Measurements from ENCODE around the gene PKM.

The PKM gene

DNA sequence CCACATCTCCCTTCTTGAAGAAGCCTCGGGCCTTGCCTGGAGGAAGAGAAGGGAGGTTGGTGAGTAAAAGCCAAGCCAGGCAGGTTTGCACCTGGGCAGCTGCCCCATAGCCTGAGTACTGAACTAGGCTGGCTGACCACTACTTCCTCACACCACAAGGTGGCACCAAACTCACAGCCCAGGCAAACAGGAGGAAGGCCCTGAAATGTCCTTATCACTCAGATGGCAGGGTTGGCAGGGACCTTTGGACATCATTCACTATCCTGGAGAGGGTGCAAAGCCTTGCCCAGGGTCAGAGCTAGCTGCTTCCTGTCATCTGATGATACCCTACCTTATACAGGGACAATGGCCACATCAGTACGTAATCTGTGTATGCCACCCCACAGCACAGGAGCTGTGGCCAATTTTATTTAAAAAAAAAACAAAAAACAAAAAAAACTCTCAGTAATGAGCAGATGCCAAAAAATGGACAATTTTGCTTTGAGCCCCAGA, 31.2 kb downstream of the PKM start:
- DNase-seq = peak; percentile 4

DNA sequence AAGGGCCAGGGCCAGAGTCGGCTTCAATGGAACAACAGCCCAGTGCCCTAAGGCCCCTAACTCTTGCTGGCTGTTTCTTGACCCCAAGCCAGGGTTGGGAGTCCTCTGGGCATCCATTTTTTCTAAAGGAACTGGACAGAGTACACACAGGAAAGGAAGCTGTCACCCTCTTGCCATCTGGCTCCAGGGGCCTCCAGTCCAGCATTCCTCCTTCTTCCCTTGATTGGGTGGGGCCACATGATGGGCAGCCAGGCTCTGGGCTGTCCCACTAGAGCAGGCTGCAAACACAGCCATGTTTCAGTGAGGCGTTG, 31.8 kb downstream of the PKM start:
- no peak for DNase-seq

DNA sequence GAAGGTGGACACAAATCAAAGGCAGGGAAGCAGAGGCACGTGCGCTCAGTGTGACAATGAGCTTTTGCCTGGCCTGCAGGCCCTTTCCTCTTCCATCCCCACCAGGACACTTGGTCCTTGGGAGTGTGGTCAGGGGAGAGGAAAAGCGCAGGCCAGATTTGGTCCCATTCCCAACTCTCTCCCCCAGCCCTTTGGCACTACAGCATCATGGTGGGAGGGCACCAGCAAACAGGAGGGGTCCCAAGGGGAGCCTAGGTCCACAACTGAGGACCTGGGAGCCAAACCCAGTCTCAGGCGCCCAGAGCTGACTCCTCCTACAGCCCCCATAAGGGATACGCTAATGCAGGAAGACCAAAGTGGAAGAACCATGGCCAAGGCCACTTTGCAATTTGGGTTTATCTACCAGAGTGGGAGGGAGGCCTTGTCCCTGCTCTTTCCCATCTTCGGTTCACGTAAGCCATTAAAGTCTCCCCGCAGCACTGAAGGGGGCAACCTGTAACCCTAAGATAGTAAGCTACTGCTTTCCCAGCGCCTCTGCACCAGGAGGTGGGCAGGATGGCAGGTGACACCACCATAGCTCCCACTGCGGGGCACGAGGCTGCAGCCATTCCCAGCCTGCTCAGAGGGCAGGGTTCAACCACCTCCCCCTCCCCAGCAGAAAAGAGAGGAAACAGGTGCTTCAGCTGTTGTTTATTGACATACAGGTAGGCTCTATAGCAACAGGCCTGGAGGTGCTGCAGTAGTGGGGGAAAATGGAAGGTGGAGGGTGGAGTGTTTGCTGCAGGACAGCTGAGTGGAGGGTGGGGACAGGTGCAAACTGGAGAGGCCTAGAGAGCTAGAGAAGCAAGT, 32.4 kb downstream of the PKM start:
- DNase-seq = no peak

DNA sequence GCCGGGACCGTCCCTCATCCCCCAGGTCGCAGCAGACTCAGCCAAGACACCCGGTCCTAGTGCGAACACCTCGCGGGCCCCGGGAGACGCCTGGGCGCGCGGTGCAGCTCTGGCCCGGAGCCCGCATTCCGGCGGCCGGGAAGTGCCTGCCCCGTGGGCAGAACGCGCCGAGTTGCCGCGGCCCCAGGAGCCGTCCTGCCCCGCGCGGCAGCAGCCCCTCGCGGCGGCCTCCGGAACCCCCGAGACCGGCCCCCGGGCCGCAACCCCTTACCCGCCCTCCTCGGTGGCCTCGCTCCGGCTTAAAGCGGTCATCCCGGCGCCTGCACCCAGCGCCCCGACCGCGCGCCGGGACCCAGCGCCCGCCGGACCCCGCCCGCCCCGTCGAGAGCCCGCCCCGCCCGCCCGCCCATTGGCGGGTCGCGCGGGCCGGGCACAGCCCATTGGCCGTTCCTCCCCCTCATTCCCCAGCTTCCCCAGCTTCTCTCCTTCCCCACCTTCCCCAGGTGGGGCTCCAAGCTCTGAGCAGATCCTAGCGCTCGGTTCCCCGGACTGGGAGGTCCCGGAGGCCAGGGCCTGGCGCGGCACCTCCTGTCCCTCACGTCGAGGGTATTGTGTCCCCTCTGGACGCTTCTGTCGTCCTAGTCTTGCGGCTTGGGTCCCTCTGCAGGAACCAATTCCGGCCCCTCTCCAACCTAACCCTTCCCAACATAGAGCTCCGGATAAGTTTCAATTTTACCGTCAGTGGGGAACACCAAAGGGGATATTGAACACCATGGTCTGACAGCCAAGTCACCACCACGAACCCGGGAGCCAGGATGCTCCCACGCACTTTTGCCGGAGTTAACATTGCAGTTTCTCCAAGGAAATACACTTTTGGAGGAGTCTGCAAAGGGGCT, 33.3 kb downstream of the PKM start, which contains the start of gene GRAMD2A:
GRAMD2A (minus strand) TSS at position 328 of the 896 bp plus-strand sequence.
- DNase-seq = no peak

GRCh38 chr15:72197041-72197459, 33.9 kb downstream of the PKM start:
- no peak for DNase-seq

- no peak for DNase-seq
These were observed 34.5 kb downstream of the PKM start for GRCh38 chr15:72196409-72197040.

DNA sequence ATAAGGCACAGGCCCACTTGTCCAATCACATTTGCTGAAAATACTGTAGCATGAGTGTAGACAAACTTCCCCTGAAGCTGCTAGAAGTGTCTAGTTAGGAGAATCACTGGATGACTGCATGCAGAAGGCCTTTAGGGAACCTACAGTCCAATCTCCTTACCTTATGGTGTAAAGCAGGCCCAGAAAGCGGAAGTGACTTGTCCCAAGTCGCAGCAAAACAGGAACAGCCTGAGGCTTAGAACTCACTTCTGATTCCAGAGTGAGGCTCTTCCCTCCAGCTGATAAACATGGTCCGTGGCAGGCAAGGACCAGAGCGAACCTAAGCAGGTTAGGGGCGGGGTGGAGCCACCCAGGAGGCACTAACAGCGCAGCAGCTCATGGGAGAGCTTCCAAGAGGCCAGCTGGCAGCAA, 35.9 kb downstream of the PKM start:
- DNase-seq = no peak

DNA sequence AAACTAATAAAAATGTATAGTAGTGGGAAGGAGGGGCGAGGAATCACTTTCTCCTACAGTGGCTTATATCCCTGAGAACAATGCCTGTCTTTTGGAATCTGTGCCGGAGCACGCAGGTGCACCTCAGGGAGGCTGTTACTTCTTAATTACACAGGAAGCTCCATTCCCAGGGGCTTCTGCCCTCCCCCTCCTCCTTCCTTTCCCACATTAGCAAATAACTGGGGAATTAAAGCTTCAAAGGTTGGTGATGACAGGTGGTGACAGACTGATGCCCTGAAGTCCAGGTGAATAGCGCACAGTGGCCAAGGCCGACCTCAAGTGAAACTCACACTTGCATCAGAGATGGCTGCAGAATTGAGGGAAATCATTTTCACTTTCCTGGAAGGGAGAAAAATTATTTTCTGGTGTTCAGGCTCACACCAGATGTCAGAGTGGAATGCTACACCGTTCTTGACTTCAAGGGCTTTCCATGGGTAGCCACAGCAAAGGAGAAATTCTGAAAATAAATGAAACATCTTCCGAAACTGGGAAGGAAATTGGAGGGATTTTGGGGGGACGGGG, 37.1 kb downstream of the PKM start:
- no peak for DNase-seq

GRCh38 chr15:72192416-72192815, 38.6 kb downstream of the PKM start:
- no peak for DNase-seq

DNA sequence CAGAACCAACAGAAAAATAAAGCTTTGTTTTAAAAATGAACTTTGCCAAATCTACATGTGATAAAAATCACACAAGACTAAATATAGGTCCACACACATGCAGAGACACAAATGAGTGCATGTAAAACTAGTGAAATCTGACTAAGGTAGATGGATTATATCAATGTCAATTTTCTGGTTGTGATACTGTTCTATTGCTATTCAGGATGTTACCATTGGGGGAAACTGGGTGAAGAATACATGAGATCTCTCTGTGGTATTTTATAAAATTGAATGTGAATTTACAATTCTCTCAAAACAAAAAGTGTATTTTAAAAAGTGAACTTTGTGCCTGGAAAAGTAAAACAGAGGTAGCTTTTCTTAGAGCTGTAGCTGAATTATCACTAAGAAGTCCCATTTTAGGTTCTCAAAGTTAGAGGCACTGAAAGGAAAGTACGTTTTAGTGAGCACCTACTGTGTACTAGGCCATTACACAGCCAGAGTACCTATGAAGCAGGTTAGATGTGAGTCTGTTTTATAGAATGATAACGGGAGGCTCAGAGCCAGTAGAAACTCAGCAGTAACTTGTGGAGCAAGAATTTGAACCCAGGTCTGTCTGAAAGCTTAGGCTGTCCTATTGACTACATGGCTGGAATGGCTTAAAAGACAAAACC, 41.6 kb downstream of the PKM start:
- DNase-seq = no peak

DNA sequence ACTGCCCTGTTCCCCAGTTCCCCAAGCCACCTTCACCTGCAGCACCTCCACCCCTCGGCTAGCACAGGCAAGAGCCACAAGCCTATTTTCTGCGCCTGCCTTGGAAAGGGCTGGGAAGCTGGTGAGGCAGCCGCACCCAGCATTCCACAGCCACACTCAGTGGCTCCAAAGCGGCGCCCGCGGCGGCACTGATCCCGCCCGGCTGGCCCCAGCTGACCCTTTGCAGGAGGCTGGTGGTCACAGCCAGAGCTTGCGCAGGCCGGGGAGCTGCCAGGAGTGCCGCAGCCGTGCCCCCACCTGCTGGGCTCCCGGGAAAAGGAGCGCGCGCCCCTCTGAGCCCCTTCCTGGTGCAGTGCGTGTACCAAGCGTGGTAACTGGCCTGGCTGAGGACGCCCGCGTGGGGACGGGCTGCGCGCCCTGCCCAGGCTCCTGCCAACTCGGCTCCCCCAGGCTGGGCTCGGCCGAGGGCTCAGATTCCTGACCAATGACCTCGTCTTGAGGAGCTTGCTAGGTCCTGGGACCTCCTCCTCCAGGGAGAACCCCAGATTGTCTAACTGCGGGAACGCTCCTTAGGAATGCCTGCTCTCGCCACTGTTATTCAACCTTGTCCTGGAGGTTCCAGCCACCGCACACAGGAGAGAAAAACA, 46.7 kb downstream of the PKM start:
- no peak for DNase-seq

DNA sequence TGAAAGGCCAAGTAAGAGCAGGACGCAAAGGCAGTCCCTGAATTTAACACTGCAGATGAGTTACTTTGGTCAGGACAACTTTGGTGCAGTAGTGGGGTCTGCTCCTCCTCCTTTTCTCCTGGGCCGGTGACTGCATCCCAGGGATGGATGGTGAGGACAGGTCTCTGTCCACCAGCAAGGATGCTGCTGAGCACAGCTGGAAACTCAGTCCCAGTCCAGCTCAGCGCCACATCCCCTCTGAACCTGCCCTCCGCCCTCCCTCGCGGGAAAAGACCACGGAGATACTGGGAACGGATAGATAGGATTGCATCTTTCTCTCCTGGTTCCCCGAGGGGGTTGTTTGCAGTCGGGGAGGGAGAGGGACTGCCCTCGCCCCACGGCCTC, 47.2 kb downstream of the PKM start:
- no peak for DNase-seq

GRCh38 chr15:72182673-72183072, 48.3 kb downstream of the PKM start:
- DNase-seq = no peak

DNA sequence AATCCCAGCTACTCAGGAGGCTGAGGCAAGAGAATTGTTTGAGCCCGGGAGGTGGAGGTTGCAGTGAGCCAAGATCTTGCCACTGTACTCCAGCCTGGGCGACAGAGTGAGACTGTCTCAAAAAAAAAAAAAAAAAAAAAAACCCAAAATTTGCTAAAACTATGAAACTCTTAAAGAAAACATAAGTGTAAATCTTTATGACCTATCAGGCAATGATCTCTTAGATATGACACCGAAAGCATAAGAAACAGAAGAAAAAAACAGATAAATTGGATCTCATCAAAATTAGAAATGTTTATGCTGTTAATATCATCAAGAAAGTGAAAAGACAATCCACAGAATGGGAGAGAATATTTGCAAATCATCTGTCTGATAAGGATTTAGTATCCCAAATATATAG, 48.7 kb downstream of the PKM start:
- DNase-seq = no peak

DNA sequence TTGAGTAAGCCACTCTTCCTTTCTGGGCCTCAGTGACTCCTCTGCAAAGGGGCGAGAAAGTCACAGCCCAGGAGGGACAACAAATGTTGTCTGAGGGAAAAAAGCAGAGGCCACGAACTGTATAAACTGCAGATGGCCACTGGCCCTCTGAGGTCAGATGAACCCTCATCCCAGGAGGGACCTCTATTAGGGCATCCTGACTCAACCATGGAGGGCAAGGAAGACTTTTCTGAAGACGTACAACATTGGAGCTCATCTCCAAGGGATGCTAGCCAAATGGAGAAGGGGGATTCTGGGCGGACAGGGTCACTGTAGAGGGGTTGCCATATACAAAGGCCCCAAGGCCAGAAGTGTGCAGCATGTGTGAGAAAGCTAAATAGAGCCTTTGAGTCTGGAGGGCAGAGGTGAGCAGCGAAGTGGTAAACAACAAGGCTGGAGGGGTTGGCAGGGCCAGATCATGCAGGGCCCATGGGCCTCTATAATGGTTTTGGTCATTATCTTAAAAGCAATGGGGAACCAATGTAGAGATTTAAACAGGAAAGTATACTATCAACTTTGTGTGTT, 50.1 kb downstream of the PKM start:
- DNase-seq = no peak

DNA sequence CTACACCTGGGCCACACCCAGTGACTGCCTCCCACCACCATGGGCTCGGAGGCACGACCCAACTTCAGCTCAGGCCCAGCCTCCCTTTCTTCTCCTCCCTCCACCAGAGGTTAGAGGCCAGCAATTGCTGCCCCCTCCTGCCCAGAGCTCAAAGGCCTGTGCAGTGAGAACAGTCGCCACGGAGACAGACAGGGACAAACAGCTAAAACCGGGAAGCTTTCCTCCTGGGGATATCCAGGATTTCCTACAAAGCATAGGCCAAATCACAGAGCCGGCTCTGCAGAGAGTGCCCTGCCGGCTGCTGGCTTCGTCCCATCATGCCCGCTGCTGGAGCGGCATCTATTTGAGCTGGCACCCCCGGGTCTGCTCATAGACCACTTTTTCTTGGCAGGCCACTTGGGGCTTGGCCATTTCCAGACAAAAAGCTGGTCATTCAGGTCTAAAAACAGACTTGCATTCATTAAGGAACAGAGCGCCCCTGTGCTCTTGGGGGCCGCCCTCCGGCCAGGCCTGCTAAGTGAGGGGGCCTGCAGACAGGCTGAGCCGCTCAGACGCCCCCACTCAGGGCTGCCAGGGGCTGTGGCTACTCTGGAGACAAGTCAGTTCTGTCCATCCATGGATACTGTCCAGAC, 50.9 kb downstream of the PKM start:
- no peak for DNase-seq

- no peak for DNase-seq
These were observed 51.9 kb downstream of the PKM start for GRCh38 chr15:72178976-72179585.

DNA sequence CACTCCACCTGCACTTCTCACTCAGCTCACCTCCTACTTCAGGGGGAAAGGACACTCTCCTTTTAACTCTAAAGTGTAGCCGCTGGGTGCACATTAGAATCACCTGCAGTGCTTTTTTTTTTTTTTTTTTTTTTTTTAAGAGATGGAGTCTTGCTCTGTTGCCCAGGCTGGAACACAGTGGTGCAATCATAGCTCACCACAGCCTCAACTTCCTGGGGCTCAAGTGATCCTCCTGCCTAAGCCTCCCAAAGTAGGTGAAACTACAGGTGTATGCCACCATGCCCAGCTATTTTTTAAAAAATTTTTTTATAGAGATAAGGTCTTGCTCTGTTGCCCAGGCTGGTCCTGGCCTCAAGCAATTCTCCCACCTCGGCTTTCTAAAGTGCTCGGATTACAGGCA, 54.2 kb downstream of the PKM start:
- DNase-seq = no peak

GRCh38 chr15:72176159-72176558, 54.8 kb downstream of the PKM start:
- no peak for DNase-seq

DNA sequence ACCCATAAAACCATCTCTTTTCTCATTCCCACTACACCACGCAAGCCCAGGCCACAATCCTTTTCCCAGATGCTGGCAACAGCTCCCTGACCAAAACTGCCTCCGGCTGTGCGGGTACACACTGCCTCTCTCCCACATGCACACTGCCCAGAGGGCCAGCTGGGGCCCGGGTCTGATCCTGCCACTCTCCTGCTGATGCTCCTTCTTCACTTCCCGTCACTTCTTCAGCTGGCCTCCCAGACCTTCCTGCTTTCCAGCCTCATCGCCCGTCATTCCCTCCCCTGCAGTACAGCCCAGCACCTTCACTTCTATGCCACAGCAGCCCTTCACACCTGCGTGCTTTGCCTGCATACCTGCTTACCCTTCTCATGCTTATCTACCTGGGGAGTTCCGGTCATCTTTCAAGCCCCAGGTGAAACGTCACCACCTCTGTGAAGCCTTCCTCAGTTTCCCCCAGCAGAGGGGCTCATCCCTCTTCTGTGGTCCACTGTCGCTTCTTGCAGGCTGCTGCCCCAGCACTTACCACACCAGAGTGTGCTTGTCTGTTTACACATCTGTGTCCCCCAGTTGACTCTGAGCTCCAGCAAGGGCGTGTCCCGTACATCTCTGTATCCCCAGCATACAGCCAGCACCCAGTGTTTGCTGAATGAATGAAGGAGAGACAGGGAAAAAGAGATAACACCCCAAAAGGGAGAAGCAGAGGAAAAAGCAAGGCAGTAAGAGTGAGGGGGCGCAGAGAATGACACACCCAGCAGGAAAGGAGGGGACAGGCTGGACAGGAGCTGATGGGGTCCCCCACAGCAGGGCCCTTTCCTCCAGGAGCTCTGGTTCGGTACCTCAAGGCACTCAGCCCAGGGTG, 55.6 kb downstream of the PKM start:
- DNase-seq = no peak
